Neutrophil (primary cell): ENCODE results near the gene MAJIN.
"Not testable (repeated sequence)": the region's sequence is repeated elsewhere in the genome, so short reads cannot be mapped to it uniquely, and the experiment has no call there.

Experiments used
- H3K27ac ChIP-seq: fragments of 200-600 bp; sonication (generic); 2 replicates; pipeline ENCODE4 v1.5.1; 2016; ENCODE audit warnings: mild to moderate bottlenecking, moderate library complexity
- H3K27me3 ChIP-seq: fragments of 200-600 bp; sonication (generic); 2 replicates; pipeline ENCODE4 v1.6.0; 2016; ENCODE audit warnings: mild to moderate bottlenecking
- H3K36me3 ChIP-seq: fragments of 200-600 bp; sonication (generic); 2 replicates; pipeline ENCODE4 v1.5.1; 2017
- H3K4me1 ChIP-seq, 2 experiments: fragments of 200-600 bp in 1 of 2; sonication (generic) in 1 of 2; 1 replicate in 1 of 2; 2 replicates in 1 of 2; pipeline versions ENCODE4 v1.5.1 to v1.6.1; 2013 to 2016; ENCODE audit warnings: low read depth in 1 of 2, low read length in 1 of 2, mild to moderate bottlenecking in 1 of 2, moderate library complexity in 1 of 2; ENCODE audit not compliant: control insufficient read depth in 1 of 2, insufficient read depth in 1 of 2
- H3K4me3 ChIP-seq, 2 experiments: fragments of 200-600 bp in 1 of 2; sonication (generic) in 1 of 2; 1 replicate in 1 of 2; 2 replicates in 1 of 2; pipeline ENCODE4 v1.5.1; 2013 to 2016; ENCODE audit warnings: low read depth in 1 of 2, low read length in 1 of 2, mild to moderate bottlenecking in 1 of 2, moderate library complexity in 1 of 2
- H3K9me3 ChIP-seq: fragments of 200-600 bp; sonication (generic); 2 replicates; pipeline ENCODE4 v1.5.1; 2016
- CTCF ChIP-seq: fragments of 200-600 bp; sonication (generic); IDR thresholded peaks from 2 replicates; pipeline ENCODE4 v1.5.1; 2016; ENCODE audit warnings: antibody characterized with exemption

Gene MAJIN

GRCh38 chr11:65008016-65008415 is 36.1 kb upstream of the MAJIN start:
- H3K27ac ChIP-seq, result no peak overlapping the region
- no peak for TF ChIP-seq CTCF
- H3K4me1 ChIP-seq, result peaks cover 4 to 5% of the 10 kb centered on the region in 2 experiments
- no peaks in the 10 kb centered on the region for H3K27me3 ChIP-seq
- no peaks in the 10 kb centered on the region for H3K36me3 ChIP-seq
- H3K4me3 ChIP-seq, result no peak overlapping the region
- H3K9me3 ChIP-seq, result no peaks in the 10 kb centered on the region

GRCh38 chr11:65003968-65004367 is 32.1 kb upstream of the MAJIN start:
- not testable (repeated sequence) for H3K9me3 ChIP-seq, H3K36me3 ChIP-seq, H3K27me3 ChIP-seq, H3K4me1 ChIP-seq, H3K4me3 ChIP-seq, H3K27ac ChIP-seq

- H3K4me3 ChIP-seq, result no peak overlapping the region
- H3K27ac ChIP-seq, result no peak overlapping the region
- no peaks in the 10 kb centered on the region for H3K36me3 ChIP-seq
- no peaks in the 10 kb centered on the region for H3K4me1 ChIP-seq
- no peaks in the 10 kb centered on the region for H3K9me3 ChIP-seq
- no peak for TF ChIP-seq CTCF
- no peaks in the 10 kb centered on the region for H3K27me3 ChIP-seq
Measured at GRCh38 chr11:65003282-65003681, 31.4 kb upstream of the MAJIN start.

GRCh38 chr11:65002706-65003105 is 30.8 kb upstream of the MAJIN start:
- Histone ChIP-seq H3K9me3 (no peaks in the 10 kb centered on the region), H3K4me3 (no peak overlapping the region), H3K27me3 (no peaks in the 10 kb centered on the region), H3K27ac (no peak overlapping the region), H3K4me1 (no peaks in the 10 kb centered on the region), H3K36me3 (no peaks in the 10 kb centered on the region)
- TF ChIP-seq CTCF, result no peak

GRCh38 chr11:64999478-64999877 is 27.6 kb upstream of the MAJIN start:
- Histone ChIP-seq H3K36me3 (no peaks in the 10 kb centered on the region), H3K9me3 (no peaks in the 10 kb centered on the region), H3K27ac (no peak overlapping the region), H3K4me3 (no peak overlapping the region), H3K27me3 (no peaks in the 10 kb centered on the region), H3K4me1 (peaks cover 14 to 27% of the 10 kb centered on the region in 2 experiments)
- no peak for TF ChIP-seq CTCF

GRCh38 chr11:64998690-64999431 is 27.0 kb upstream of the MAJIN start:
- H3K27me3 ChIP-seq, result no peaks in the 10 kb centered on the region
- H3K27ac ChIP-seq, result no peak overlapping the region
- peaks cover 14 to 27% of the 10 kb centered on the region in 2 experiments for H3K4me1 ChIP-seq
- TF ChIP-seq CTCF, result no peak
- no peak overlapping the region for H3K4me3 ChIP-seq
- no peaks in the 10 kb centered on the region for H3K36me3 ChIP-seq
- H3K9me3 ChIP-seq, result no peaks in the 10 kb centered on the region
